NCI-H146 treated with DMSO at 0.1 percent for 48 hours (cell line): Measurements from ENCODE around the gene TIAM2.
"Not testable (repeated sequence)": the region's sequence is repeated elsewhere in the genome, so short reads cannot be mapped to it uniquely, and the experiment has no call there.

Experiments used
- DNase-seq: peaks from one replicate; lab custom pipeline; 2025; ENCODE audit not compliant: unreplicated experiment; lab: John Stamatoyannopoulos, UW

Gene TIAM2

GRCh38 chr6:154989448-154989847 is 5.7 kb upstream of the TIAM2 start:
- DNase-seq, result no peak

- no peak for DNase-seq
Observed at GRCh38 chr6:154991207-154991606, 3.9 kb upstream of the TIAM2 start.

- DNase-seq, result no peak
Observed at GRCh38 chr6:154993026-154993425, 2.1 kb upstream of the TIAM2 start.

- no peak for DNase-seq
Observed at GRCh38 chr6:154993710-154994109, 1.4 kb upstream of the TIAM2 start.

GRCh38 chr6:154994836-154995253 is 270 bp upstream of the TIAM2 start:
- DNase-seq, result no peak

- DNase-seq, result no peak
Observed at GRCh38 chr6:154996016-154996590, 988 bp downstream of the TIAM2 start.

GRCh38 chr6:154996841-154997311 is 1.8 kb downstream of the TIAM2 start:
- DNase-seq, result no peak

GRCh38 chr6:154998855-154999254 is 3.7 kb downstream of the TIAM2 start:
- no peak for DNase-seq

- no peak for DNase-seq
Observed at GRCh38 chr6:155001482-155001881, 6.4 kb downstream of the TIAM2 start.

GRCh38 chr6:155001934-155002333 is 6.8 kb downstream of the TIAM2 start:
- no peak for DNase-seq

GRCh38 chr6:155003476-155003875 is 8.4 kb downstream of the TIAM2 start:
- DNase-seq, result no peak

GRCh38 chr6:155004017-155004416 is 8.9 kb downstream of the TIAM2 start:
- no peak for DNase-seq

GRCh38 chr6:155004576-155005372 is 9.7 kb downstream of the TIAM2 start:
- no peak for DNase-seq

- no peak for DNase-seq
Observed at GRCh38 chr6:155008625-155009024, 13.5 kb downstream of the TIAM2 start.

- no peak for DNase-seq
Observed at GRCh38 chr6:155010940-155011339, 15.8 kb downstream of the TIAM2 start.

GRCh38 chr6:155011809-155012291 is 16.7 kb downstream of the TIAM2 start:
- DNase-seq, result no peak

GRCh38 chr6:155013457-155013876 is 18.4 kb downstream of the TIAM2 start:
- no peak for DNase-seq

GRCh38 chr6:155014137-155014536 is 19.0 kb downstream of the TIAM2 start:
- DNase-seq, result no peak

- DNase-seq, result no peak
Observed at GRCh38 chr6:155014670-155015300, 19.7 kb downstream of the TIAM2 start.

- not testable (repeated sequence) for DNase-seq
Observed at GRCh38 chr6:155018415-155018814, 23.3 kb downstream of the TIAM2 start.

- DNase-seq, result no peak
Observed at GRCh38 chr6:155021680-155022079, 26.6 kb downstream of the TIAM2 start.

GRCh38 chr6:155022721-155023120 is 27.6 kb downstream of the TIAM2 start:
- no peak for DNase-seq
